Epithelial cell of proximal tubule (primary cell): ENCODE data around the gene ABCA4. TPM values are rescaled to one million over a fixed set of nuclear protein-coding genes. Genes with fewer than 3 reads are reported as not detected.

Experiments
- DNase-seq: peaks from one replicate; pipeline ENCODE4 v3.0.0-alpha.2; 2011; ENCODE audit warnings: low read depth
- H3K4me3 ChIP-seq: 2 replicates; pipeline ENCODE4 v1.5.1; 2011; ENCODE audit warnings: low read depth, mild to moderate bottlenecking, low read length
- total RNA-seq: library from RNA; depleted of rRNA; stranded (reverse); fragments of >200 nt; gene quantifications from 2 replicates; pipeline ENCODE4 v1.2.3, GENCODE V29; 2015
- TF ChIP-seq, protein P1 (sequence below): conservative IDR thresholded peaks from 2 replicates; pipeline ENCODE4 v1.5.1; 2012; ENCODE audit warnings: low read depth, mild to moderate bottlenecking, low read length

The ABCA4 gene
- total RNA-seq, 1 donor from 2014 or later: not detected

DNA sequence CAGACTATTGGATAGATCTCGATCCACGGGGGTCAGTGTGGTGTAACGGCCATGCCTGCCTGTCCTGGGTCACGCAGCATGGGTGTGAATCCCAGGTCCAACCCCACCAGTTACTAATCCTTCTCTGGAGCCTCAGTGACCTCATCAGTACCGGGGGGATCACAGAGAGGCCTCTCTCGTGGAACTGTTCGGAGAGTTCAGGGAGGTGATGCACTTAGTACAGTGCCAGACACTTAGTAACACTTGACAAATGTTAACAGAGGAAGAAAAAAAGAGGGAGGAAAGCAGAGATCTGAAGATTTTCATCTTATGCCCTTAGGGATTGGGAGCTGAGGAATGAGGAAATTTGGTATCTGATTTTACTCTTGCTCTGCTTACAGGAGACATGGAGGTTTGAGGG lies 2.9 kb downstream of the ABCA4 start:
- H3K4me3 ChIP-seq: no peak overlapping the region
- TF ChIP-seq, protein P1, sequence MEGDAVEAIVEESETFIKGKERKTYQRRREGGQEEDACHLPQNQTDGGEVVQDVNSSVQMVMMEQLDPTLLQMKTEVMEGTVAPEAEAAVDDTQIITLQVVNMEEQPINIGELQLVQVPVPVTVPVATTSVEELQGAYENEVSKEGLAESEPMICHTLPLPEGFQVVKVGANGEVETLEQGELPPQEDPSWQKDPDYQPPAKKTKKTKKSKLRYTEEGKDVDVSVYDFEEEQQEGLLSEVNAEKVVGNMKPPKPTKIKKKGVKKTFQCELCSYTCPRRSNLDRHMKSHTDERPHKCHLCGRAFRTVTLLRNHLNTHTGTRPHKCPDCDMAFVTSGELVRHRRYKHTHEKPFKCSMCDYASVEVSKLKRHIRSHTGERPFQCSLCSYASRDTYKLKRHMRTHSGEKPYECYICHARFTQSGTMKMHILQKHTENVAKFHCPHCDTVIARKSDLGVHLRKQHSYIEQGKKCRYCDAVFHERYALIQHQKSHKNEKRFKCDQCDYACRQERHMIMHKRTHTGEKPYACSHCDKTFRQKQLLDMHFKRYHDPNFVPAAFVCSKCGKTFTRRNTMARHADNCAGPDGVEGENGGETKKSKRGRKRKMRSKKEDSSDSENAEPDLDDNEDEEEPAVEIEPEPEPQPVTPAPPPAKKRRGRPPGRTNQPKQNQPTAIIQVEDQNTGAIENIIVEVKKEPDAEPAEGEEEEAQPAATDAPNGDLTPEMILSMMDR: no peak
- DNase-seq: no peak

DNA sequence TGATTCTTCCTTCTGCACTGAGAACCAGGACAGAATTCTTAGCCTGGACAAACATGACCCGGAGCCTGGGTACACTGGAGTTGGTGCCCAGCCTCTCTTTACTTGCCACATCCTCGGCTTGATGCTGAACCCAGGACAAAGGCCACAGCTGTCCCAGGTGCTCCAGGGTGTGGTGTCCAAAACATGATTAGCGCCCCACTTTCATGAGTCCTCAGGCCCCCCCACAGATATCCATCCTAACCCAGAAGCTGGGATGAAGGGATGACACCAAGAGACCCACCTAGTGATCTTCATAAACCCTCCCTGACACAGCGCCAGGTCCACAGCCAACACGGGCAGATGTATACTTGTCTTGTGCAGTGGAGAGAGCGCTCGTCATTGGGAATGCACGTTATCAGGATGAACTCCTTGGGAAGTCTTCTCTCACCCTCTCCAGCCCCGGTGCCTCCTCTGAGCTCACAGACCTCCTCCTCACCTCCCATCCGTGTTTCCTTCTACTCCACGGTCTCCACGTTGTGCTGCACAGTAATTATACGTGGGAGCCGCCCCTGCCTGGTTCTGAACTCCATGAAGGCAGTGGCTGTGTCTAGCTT lies 3.6 kb downstream of the ABCA4 start:
- no peak for DNase-seq
- TF ChIP-seq, protein P1: no peak

DNA sequence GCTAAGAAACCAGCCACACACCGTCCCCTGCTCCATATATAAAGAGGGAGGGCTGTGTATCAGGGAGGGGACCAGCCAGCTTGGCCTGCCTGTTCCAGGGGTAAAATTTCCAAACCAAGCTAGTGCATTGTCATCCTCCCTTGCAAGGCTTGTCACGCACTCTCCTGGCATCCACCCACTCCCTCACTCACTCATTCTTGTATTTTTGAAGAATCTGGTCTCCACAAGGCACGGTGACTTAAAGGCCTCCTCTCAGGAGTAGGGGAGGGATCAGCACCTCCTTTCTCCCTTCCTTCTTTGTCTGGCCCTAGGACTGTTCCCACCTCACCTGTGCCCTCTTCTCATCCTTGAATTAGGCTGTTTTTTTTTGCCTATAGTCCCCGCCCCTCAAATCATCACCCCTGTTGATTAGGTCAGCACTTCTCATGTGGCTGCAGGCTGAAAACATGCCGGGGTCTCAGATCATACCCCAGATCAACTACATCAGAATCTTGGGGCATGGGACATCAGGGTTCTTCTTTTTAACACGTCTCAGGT lies 5.0 kb downstream of the ABCA4 start:
- TF ChIP-seq, protein P1: no peak
- H3K4me3 ChIP-seq: no peak overlapping the region
- DNase-seq: no peak

More for the DNA sequence above, 3.6 kb downstream of the ABCA4 start:
- no peak overlapping the region for H3K4me3 ChIP-seq

DNA sequence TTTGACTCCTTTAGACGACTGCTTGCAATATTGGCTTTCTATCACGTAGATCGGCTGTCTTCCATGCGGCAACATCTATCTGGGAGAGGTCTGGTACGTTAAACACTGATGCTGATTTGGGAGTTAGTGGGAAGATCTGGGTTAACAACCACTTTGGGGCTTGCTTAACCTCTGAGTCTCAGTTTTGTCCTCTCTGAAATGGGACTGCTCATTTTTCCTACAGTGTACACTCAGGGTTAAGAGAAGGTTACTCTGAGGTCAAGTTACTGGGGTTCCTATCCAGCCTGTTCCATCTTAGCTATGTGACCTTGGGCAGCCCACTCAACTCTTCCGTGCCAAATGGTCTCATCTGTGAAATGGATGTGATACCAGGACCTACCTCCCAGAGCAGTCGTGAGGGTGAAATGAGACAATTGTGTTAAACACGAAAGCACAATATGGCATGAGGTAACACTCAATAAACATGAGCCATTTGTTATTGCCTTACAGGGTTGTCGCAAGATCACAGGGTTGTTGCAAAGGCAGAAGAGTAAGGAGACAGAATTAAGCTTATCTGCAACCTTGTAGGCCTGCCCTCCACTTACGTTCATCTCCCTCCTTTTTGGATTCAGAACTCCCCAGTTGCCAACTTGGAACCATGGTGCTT lies 5.6 kb downstream of the ABCA4 start:
- no peak for DNase-seq
- no peak overlapping the region for H3K4me3 ChIP-seq
- TF ChIP-seq, protein P1: no peak

DNA sequence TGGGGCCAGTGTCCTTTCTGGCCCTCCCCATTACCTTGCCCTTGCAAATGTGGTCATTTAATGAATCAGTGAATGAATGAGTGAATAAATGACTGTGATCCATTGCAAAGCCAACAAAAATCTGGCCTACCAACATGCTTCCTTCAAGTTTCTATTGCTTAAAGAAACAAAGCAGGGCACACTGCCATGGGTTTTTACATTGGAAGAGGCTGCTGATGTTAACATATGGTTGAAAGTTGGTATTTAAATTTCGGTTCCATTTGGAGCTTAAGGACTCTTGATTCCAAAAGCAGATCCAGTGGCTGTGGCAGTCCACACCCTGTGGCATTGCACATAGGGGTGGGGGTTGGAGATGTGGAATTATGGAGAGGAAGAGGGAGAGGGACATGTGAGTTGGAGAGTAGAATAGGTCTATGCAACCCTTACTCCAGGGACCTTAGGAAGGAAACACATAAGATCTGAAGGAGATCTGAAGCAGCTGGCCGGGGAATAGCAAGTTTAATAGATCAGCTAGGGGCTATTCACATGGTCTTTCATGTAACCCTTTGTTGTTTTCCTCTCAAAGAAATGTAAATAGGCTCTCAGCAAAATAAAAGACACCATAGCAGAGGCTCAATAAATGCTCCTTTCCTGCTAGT lies 7.2 kb downstream of the ABCA4 start:
- no peak for DNase-seq
- TF ChIP-seq, protein P1: no peak
- no peak overlapping the region for H3K4me3 ChIP-seq

DNA sequence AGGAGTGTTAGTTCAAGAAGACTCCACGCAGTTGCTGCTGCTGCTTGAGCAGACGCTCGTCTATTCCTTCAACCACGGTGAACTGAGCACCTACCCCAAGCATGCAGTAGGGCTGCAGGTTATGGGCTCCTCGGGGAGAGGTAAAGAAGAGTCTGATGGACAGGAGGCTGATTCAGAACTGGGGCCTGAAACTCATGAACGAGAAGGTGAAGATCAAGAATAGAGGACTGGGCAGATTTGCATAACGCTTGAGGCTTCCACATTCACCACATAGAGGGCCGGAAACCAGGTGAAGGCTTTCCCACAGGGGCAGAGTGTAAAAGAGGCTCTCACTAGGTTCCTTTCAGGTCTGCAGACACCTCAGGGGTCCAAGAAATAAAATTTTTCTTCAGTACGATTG lies 9.1 kb downstream of the ABCA4 start:
- H3K4me3 ChIP-seq: no peak overlapping the region
- TF ChIP-seq, protein P1: no peak
- DNase-seq: no peak
